HG03196 (cell line): ENCODE results near the gene BRD1.

Experiments used
- ATAC-seq: cut with Tn5 transposase; IDR thresholded peaks from one replicate; pipeline ENCODE4 v1.9.1; 2021; ENCODE audit not compliant: unreplicated experiment

The BRD1 gene

DNA sequence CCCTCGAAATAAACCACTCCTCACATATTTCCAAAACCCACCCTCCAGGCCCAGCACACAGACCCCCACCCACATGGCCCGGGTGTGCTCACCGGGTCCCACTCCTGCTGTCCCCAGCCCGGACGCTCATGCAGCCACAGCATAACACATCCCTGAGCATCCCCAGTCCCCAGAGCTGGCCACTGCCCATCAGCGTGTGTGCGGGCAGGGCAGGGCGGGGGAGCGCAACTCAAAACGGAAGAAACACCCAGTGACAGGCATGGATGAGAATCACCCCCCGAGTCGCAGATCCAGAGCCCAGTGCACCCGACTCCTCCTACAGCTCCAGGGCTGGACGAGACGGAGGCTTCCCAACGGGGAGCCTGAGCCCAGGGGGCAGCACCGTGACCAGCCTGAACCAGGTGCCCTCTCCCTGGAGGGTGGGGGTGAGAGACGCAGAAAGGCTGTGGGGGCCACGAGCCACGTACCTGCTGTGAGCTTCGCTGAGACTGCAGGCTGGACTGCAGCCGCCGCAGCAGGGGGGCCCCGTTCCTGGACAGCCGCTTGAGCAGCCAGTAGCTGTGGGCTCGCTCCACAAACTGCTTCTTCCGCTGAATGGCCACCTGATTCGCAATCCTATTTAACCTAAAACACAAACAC, 23.8 kb downstream of the BRD1 start:
- no peak for ATAC-seq

DNA sequence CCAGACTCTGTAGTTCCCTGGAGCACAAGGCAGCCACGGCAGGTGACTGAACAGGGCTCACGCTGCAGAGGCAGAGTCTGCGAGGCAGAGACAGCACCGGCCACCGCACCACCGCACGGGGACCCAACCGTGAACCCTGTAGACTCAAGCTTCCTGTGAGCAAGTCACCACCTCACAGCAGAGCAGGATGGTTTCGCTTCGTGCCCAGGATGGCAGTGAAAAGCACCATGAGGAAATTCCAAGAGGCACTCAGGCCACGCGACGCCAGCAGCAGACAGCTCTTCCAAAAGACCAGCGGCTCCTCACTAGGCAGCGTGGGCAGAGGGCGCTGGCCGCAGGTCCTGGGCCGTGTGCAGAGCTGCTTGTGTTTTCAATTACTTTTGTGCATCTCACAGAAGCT, 24.5 kb downstream of the BRD1 start:
- no peak for ATAC-seq

DNA sequence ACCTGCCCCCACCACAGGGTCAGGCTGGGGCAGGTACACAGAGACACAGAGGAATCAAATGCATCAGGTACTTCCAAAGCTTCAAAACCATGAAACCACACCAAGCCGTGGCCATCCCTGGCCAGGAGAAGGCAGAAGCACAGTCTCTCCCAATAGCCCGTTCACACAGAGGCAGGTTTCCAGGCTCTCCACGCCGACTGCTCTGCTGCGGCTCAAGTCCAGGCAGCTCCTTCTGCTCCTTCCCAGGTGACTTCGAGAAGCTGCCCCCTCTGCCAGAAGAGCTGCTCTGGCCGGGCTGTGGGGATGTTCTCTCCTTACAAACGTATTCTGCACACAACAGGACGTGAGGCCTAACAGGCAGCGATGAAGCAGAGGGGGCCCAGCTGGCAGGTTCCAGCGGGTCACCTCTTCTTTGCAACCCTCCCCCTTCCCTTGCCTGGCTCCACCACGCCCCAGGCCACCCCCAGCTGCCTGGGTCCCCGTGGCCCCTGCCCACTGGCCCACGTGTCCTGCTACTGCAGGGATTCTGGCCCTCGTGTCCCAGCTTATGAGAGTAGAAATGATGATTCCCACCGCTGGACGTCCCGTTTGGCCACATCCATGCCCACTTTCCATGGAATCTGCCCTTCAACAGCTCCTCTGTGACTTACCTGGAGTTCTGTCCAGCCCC, 26.1 kb downstream of the BRD1 start:
- no peak for ATAC-seq

DNA sequence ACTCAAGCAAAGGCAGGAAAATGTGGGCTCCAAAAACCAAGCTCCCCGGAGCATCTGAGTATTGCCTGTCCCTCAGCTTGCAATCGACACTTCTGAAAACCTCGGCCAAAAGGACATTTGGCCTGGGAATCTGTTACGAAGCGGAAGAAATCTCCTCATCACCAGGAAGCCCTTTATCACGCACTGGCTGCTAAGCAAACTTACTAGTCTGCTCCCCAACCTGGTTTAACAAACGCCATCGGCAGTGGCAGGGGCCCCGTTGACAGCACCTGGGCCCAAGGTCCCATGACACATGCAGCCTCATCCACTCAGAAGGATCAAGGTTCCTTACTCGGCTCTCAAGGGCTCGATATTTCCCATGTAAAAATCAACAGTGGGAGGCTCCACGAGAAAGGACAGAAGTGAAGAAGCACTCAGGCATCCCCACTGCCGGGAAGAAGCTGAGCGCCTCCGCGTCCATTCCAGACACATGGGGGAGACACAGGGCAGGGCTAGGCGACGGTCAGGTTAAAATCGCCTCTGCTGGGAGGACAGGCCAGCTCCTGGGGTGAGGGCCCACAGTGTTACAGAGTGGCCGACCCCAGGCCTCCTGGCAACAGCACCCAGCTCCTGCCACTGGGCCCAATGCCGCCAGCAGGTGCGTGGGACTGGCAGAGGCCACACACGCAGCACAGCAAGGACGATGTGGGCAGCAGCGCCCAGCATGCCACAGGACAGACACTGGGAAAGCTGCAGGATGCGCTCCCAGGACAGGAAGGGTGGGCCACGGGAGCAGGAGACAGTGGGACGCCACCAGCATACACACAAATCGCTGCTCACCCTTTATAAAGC, 27.1 kb downstream of the BRD1 start:
- ATAC-seq = no peak

DNA sequence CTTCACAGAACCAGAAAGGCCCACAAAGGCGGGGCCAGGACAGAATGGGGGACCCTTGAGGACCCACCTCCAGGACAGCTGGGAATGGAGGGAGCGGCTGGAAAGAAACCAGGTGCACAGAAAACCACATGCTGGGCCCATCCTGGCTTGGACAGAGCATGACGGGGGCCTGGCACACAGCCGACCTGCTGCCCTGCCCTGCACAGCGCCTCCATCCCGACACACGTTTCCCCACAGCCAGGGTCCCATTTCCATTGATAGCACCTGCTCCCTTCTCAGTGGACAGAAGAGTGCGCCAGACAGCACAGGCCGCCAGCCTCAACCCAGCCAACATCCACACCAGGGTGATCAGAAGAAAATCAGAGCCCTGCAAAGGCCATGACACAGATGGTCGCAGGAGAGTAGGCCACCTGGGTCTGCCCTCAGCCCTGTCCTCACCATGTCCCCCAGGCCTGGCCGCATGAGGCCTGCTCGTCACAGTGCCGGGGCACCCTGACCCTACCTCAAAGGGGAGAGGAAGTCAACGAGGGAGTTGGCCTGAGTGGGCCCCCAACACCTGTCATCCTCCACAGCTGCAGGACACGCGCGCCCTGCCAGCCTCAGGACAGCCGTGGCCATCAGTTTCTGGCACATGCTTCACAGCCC, 28.1 kb downstream of the BRD1 start:
- no peak for ATAC-seq

DNA sequence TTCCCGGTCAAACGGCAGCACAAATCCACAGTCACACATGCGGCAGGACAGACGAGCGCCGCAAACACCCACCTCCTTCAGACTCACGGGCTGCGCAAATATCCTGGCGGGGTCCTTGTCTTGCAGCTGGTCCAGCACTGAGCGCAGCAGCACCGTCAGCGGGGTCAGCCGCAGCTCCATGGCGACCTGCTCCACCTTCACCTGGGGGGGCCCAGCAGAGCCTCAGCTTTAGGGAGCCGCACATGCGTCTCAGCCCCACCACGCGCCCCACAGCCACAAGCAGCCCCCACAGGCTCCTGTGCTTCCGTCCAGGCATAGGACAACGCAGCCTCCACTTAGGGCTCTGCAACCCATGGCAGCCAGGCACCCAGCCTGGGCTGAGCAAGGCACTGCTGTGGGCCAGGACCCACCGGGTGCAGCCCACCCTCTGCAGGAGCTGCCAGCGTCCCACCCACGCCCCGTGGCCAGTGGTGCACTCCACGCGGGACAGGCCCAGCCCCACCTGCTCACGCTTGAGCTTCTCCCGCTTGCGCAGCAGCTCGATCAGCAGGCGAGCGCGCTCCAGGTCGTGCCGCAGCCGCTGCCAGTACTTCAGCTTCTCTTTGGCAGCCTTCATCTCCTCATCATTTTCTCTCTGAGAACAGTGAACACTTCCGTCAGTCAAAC, 29.1 kb downstream of the BRD1 start:
- ATAC-seq = no peak

DNA sequence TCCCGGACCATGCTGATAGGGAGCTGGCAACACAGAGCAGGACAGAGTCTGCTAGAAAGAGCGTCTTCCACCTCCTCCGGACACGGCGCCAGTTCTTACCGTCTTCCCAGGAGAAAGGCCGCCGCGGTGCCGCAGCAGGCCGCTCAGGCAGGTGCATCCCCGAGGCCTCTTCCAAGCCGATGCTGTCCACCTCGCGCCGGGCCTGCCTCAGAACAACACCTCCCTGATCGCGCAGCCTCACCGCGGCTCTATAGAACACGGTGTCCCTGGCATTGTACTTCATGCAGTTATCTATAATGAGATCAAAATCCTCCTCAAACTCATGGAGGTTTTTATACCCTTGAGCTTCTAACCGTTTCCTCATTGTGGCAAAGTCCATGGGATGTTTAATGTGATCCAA, 30.0 kb downstream of the BRD1 start:
- ATAC-seq = no peak

DNA sequence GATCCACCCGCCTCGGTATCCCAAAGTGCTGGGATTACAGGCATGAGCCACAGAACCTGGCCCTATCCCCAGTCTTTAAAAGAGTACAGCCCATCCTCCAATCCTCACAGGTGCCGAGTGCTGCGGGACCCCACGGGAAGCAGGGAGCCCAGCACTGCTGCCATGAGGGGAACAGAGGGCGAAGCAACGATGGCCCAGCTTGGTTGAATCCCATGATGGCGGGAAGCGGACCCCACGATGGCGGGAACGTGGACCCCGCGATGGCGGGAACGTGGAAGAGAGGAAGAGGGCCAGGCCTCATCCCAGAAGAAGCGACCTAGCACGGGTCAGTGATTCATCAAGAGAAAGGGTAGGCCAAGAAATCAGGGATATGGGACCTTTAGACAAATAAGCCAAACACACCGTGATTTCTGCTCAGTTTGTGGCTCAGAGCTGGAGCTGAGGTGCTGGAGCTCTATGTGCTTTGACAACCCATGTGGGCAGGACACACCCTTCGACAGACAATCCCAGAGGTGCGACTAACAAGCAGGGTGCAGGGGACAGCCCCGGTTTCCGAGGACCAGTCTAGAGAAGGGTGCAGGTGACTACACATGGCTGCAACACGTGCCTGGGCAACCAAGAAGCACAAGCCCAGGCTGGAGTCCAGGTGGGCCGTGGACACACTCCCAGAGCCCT, 30.9 kb downstream of the BRD1 start:
- ATAC-seq = no peak

DNA sequence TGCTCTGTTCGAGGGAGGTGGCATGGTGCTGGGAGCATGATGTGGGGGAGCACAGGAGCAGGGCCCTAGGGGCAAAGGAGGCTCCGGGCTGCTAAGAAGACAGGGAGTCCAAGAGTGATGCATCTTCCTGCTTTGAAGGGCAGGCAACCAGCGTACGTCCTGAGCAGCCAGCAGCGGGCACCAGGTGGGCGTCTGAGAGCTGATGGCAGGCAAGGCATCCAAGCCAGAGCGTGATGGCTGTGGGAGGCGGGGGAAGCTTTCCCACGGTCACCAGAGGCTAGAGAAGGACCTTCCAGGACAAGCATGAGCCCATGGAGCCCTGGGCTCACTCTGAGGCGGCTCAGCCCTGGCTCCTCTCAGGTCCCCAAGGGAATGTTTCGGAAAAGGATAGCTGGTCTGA, 32.2 kb downstream of the BRD1 start:
- ATAC-seq = no peak

DNA sequence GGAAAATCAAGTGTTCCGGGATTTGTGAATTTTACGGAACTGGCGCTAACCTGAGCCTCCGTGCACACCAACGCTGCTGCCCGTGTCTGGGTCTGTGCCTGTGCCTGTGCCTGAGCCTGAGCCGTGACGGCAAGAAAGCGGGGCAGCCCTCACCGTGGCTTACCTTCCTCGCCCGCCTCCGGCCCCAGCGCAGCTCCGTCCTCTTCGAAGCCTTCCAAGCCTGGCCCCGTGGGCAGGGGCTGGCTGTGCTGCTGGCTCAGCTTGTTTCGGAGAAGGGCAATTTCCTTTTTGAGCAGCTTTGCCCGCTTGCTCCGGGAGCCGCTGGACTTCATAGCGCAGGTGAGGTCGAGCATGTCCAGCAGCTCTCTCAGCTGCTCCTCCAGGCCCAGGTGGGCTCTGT, 33.8 kb downstream of the BRD1 start:
- no peak for ATAC-seq

DNA sequence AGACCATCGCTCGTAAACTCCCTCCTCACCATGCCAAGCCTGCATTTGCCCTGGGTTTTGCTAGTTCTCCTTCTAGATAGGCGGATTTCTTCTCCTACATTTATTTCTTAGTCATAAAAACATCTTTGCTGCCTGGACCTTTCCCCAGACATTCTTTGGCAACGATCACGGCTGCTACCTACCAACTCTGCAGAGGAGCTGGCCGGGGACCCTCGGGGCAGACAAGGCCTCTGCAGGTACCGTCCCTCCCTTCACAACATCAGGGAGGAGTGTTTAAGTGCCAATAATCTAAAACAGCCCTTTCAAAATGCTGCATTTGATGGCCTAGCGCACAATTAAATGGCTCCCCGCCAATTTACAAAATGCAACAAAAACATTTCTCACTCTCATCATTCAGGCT, 34.4 kb downstream of the BRD1 start:
- ATAC-seq = no peak

DNA sequence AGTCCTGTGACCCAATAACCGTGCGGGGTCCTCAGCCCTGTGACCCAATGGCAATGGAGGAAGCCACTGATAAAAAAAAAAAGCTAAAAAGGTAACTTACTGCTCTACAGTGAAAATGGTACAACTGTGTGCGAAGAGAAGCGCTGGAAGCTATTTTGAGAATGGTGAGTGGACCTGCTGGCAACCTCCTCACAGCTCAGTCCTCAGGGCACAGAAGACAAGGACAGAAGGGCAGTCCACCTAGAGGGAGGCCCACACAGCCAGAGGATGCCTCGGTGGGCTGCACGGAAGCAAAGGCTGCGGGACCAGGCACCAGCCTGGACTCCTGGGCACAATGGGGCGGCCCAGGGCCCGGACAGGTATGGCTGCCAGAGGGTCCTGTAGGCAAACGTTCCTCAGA, 35.6 kb downstream of the BRD1 start:
- no peak for ATAC-seq

DNA sequence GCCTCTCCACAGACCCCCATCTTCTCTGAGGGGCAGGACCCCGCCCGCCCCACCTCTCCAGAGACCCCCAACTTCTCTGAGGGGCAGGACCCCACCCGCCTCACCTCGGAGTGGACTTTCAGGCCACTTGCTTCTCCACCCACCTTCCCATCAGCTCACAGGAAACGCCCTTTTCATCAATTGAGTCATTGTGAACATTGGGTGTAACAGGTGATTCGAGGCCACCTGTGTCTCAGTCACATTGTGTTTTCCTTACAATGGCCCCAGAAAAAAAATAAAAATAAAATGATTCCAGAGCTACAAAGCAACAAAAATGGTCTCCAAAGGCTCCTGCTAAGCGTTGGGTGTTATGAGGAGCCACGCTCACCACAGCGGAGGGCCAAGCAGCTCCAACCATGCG, 36.0 kb downstream of the BRD1 start:
- ATAC-seq = no peak

DNA sequence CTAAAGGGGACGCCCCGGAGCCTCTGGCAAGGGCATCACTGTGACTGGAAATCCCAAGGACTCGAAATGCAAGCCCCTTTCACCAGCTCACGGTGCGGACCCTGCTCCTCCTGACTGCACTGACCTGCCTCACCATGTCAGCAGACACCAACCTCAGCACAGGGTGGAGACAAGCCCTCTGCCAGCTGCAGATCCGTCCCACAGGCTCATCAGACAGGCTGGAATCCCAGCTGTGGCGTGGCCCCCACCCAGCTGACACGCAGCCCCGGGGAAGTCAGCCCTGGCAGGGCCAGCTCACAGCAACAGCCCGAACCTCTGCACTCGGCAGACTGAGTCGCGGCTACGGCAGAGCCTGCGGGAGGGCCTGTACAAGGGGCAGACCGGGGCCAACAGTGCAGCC, 36.8 kb downstream of the BRD1 start:
- no peak for ATAC-seq

DNA sequence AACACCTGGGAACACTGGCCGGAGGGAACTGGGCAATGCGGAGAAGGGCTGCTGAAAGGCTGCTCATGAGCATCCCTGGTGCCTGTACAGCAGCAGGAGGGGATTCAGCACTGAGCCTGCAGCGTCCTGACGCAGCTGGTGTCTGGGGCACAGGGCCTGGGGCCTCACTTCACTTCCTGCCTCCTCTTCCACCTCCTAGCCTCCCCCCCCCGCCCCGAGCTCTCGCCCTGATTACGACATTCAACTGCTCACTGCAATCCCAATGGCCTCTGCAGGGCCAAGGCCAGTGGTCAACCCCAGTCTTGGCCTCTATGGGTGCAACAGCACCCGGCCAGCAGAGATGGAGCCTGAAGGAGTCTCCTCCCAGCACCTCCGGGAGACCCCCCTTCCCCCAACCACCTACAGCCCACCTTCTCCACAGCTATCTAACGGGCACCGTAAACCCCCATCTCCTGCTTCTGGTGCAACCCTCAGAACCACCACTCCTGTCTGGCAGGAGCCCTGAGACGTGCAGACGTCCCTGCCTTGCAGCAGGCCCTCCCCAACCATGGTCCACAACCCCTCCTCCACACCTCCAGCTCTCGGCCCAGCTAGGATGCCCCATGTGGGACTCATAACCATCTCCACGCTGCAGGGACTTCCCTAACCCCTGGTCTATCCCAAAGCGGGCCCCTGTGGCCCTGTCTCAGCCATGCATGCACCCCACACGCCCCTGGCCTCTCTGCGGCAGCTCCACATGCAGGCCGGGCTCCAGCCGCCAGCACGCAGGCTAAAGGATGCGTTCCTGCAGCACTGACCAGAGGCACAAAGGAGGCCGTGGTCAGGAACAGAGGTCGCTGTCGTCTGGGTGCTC, 38.2 kb downstream of the BRD1 start:
- ATAC-seq = no peak

DNA sequence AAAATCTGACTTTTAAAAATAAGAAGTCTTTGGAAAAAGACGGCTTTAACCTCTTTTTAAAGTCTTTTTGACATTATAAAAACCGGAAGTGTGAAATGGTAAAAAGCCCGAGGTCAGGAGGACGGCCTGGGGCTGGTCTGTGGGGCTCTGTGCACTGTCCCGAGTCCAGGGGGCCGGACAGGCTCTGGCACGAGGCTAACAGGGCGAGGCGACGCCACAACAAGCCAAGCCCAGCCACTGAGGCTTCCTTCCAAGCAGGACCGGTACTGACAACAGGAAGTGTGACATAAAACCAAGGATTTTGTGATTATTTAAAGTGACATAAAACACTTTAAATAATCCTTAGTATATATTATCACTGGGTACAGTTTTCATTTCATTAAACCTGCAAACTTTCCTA, 39.2 kb downstream of the BRD1 start:
- no peak for ATAC-seq

DNA sequence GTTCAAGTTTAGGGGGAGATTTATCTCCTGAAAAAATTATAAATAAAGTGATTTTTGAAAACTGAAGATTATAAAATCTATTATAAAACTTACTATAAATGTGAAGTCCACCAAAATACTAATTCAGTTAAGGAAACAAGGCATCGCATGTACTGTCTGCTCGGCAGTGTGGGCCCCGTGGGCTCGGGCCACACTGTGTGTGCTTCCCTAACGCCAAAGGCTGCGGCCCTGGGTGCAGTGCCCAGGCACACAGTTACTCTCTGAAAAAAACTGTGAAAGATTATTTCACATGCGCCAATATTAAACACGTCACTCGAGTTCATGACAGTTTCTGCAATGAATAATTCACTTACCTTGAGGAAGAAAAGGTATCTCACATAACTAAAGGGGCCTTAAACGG, 39.8 kb downstream of the BRD1 start:
- ATAC-seq = no peak

DNA sequence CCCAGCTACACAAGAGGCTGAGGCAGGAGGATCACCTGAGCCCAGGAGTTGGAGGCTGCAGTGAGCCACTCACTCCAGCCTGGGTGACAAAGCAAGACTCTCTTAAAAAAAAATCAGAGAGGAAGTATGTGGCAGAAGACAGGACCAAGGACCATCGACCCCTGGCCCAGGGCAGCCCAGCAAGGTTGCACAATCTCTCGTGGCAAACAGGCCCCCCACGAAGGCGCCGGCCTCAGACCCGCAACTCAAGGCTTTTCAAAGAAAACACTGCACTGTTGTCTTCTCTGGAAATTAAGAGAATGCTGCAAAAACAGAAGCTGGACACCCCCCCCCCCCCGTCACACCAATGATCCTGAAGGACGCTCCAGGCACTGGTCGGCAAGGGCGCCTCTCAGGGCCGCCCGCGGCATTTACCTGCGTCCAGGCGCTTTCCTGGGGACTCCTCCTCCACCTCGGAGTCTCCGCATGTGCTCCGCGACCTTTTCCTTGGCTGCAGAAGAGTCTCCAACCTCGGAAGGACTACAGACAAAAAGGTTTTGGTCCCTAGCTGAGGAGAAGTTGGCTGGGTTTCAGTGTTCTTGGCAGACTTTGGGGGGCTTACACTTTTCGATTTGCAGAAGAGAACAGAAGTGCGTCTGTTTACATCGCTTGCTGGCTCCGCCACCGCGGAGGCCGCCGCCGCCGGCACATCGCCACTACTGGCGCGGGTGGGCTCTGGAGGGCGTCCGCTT, 40.5 kb downstream of the BRD1 start:
- ATAC-seq = no peak

DNA sequence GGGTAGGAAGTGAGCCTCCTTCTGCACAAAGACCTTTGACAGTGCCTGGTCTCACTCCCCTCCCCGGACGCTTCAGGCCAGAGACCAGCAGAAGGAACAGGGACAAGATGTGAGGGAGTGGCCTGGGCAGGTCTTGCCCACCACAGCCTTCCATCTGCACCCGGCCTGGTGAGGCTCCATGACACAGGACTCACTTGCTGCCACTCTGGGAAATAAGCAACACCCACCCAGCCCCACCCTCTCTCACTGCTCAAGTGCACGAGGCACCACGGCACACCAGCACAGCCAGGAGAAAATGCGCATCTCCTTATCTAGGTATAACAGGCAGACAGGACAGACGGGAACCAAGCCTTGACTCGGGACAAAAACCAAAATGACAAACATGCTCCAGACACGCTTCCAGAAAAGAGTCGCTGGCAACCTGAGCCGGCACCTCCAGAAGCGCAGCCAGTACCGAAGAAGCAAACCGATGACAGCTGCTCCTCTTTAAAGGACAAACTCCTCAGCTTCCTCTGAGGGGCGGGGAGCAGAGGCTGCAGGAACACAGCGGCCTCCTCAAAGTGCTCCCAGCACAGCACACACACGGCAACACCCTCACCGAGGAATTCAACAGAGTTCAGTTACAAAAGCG, 41.7 kb downstream of the BRD1 start:
- no peak for ATAC-seq
